ENCODE results near the gene PKMYT1. TPM values are rescaled to one million over a fixed set of nuclear protein-coding genes. Genes with fewer than 3 reads are reported as not detected.

PKMYT1 gene
- total RNA-seq, 4 donors from 2014 or later: 1.6 to 1.7 TPM; not detected in 2

- no peak for TF ChIP-seq EP300 (IDR thresholded peaks at IDR 0.05)
- TF ChIP-seq POLR2A (IDR thresholded peaks at IDR 0.05): no peak
- no peak for TF ChIP-seq POLR2AphosphoS5 (IDR thresholded peaks at IDR 0.05)
- no peak for TF ChIP-seq CTCF (IDR thresholded peaks at IDR 0.05)
- H3K36me3 ChIP-seq: no peaks in the 10 kb centered on the region
- H3K4me3 ChIP-seq: no peak overlapping the region
- no peak overlapping the region for H3K27ac ChIP-seq
- H3K9me3 ChIP-seq: no peaks in the 10 kb centered on the region
- 73 to 83% methylated on average over 2 to 3 of the region's 17 CpGs for WGBS, 2 donors (ENCODE audit: low coverage in 1 of 2)
- H3K4me1 ChIP-seq: peaks cover 0 to 25% (median 3%) of the 10 kb centered on the region in 3 donors
- peaks cover 45% of the 10 kb centered on the region for H3K27me3 ChIP-seq
- ATAC-seq: no peak
Observed at GRCh38 chr16:2986623-2987188, 6.5 kb upstream of the PKMYT1 start.

GRCh38 chr16:2985893-2986355 lies 5.7 kb upstream of the PKMYT1 start:
- Histone ChIP-seq H3K27ac (no peak overlapping the region), H3K4me3 (no peak overlapping the region), H3K9me3 (no peaks in the 10 kb centered on the region), H3K36me3 (no peaks in the 10 kb centered on the region), H3K4me1 (peaks cover 0 to 31% (median 3%) of the 10 kb centered on the region in 3 donors), H3K27me3 (peaks cover 42% of the 10 kb centered on the region)
- no peak for ATAC-seq
- TF ChIP-seq CTCF (IDR thresholded peaks at IDR 0.05) (no peak), POLR2AphosphoS5 (IDR thresholded peaks at IDR 0.05) (no peak), POLR2A (IDR thresholded peaks at IDR 0.05) (no peak), EP300 (IDR thresholded peaks at IDR 0.05) (no peak)
- 80% methylated on average over 5 of the region's 15 CpGs; no CpG with 5 or more reads in 1 of the 2 donors for WGBS, 2 donors (ENCODE audit: low coverage in 1 of 2)

- ATAC-seq: no peak
- Histone ChIP-seq H3K9me3 (no peaks in the 10 kb centered on the region), H3K36me3 (no peaks in the 10 kb centered on the region), H3K27me3 (peaks cover 38% of the 10 kb centered on the region), H3K4me3 (no peak overlapping the region), H3K4me1 (peaks cover 0 to 36% (median 3%) of the 10 kb centered on the region in 3 donors), H3K27ac (no peak overlapping the region)
- TF ChIP-seq POLR2A (IDR thresholded peaks at IDR 0.05) (no peak), POLR2AphosphoS5 (IDR thresholded peaks at IDR 0.05) (no peak), CTCF (IDR thresholded peaks at IDR 0.05) (no peak)
- 21 to 60% methylated on average over 7 to 8 of the region's 9 CpGs for WGBS, 2 donors (ENCODE audit: low coverage in 1 of 2)
Observed at GRCh38 chr16:2985462-2985861, 5.2 kb upstream of the PKMYT1 start.

- Histone ChIP-seq H3K27me3 (peaks cover 36% of the 10 kb centered on the region), H3K4me1 (peaks cover 0 to 46% (median 8%) of the 10 kb centered on the region in 3 donors), H3K4me3 (peak overlapping the region in 1 of 2 donors; percentile 18), H3K27ac (peak overlapping the region in 2 of 4 donors; percentile 46 to 52), H3K36me3 (no peaks in the 10 kb centered on the region), H3K9me3 (no peaks in the 10 kb centered on the region)
- peak; percentile 78 for ATAC-seq
- TF ChIP-seq EP300 (IDR thresholded peaks at IDR 0.05): no peak
- peak in 3 of 4 experiments; percentile 89 to 98 (median 90) for TF ChIP-seq CTCF (IDR thresholded peaks at IDR 0.05)
- no peak for TF ChIP-seq POLR2A (IDR thresholded peaks at IDR 0.05)
- TF ChIP-seq POLR2AphosphoS5 (IDR thresholded peaks at IDR 0.05): no peak
- 0 to 23% methylated on average over 3 to 18 of the region's 42 CpGs for WGBS, 2 donors (ENCODE audit: low coverage in 1 of 2)
Observed at GRCh38 chr16:2983706-2984136, 3.5 kb upstream of the PKMYT1 start.

GRCh38 chr16:2982402-2982801 lies 2.2 kb upstream of the PKMYT1 start:
- Histone ChIP-seq H3K9me3 (no peaks in the 10 kb centered on the region), H3K27me3 (peaks cover 36% of the 10 kb centered on the region), H3K27ac (no peak overlapping the region), H3K36me3 (no peaks in the 10 kb centered on the region), H3K4me3 (no peak overlapping the region), H3K4me1 (peaks cover 0 to 46% (median 8%) of the 10 kb centered on the region in 3 donors)
- no peak for TF ChIP-seq CTCF (IDR thresholded peaks at IDR 0.05)
- TF ChIP-seq EP300 (IDR thresholded peaks at IDR 0.05): no peak
- TF ChIP-seq POLR2AphosphoS5 (IDR thresholded peaks at IDR 0.05): no peak
- TF ChIP-seq POLR2A (IDR thresholded peaks at IDR 0.05): no peak
- 70 to 83% methylated on average over 5 of the region's 5 CpGs for WGBS, 2 donors (ENCODE audit: low coverage in 1 of 2)
- ATAC-seq: no peak

All from gastroesophageal sphincter (tissue), 4 donors.